HG03442 (cell line): ENCODE results near the gene GLCE.
"Not testable (repeated sequence)": the region's sequence is repeated elsewhere in the genome, so short reads cannot be mapped to it uniquely, and the experiment has no call there.

Experiments
- ATAC-seq: cut with Tn5 transposase; IDR thresholded peaks from one replicate; pipeline ENCODE4 v1.9.1; 2021; ENCODE audit warnings: mild to moderate bottlenecking, moderate library complexity; ENCODE audit not compliant: unreplicated experiment

GLCE gene

GRCh38 chr15:69158201-69158842 is 2.1 kb upstream of the GLCE start:
- ATAC-seq: no peak

- ATAC-seq: no peak
Measured at GRCh38 chr15:69158843-69159240, 1.6 kb upstream of the GLCE start.

- ATAC-seq: no peak
Measured at GRCh38 chr15:69159805-69160140, 662 bp upstream of the GLCE start.

- no peak for ATAC-seq
Measured at GRCh38 chr15:69161079-69161877, 843 bp downstream of the GLCE start.

- no peak for ATAC-seq
Measured at GRCh38 chr15:69161878-69162213, 1.4 kb downstream of the GLCE start.

GRCh38 chr15:69163141-69163669 is 2.8 kb downstream of the GLCE start:
- ATAC-seq: no peak

- no peak for ATAC-seq
Measured at GRCh38 chr15:69164807-69165636, 4.6 kb downstream of the GLCE start.

- ATAC-seq: no peak
Measured at GRCh38 chr15:69165637-69166025, 5.2 kb downstream of the GLCE start.

GRCh38 chr15:69167218-69167846 is 6.9 kb downstream of the GLCE start:
- no peak for ATAC-seq

GRCh38 chr15:69168361-69168760 is 7.9 kb downstream of the GLCE start:
- ATAC-seq: not testable (repeated sequence)

- ATAC-seq: not testable (repeated sequence)
Measured at GRCh38 chr15:69169540-69169939, 9.1 kb downstream of the GLCE start.

- ATAC-seq: no peak
Measured at GRCh38 chr15:69170597-69170996, 10.2 kb downstream of the GLCE start.

GRCh38 chr15:69172847-69173246 is 12.4 kb downstream of the GLCE start:
- ATAC-seq: no peak

GRCh38 chr15:69175536-69175935 is 15.1 kb downstream of the GLCE start:
- no peak for ATAC-seq

- no peak for ATAC-seq
Measured at GRCh38 chr15:69181424-69181823, 21.0 kb downstream of the GLCE start.

GRCh38 chr15:69185216-69185615 is 24.8 kb downstream of the GLCE start:
- no peak for ATAC-seq

GRCh38 chr15:69185706-69186105 is 25.3 kb downstream of the GLCE start:
- ATAC-seq: no peak

- no peak for ATAC-seq
Measured at GRCh38 chr15:69189157-69189556, 28.7 kb downstream of the GLCE start.

GRCh38 chr15:69190091-69190490 is 29.7 kb downstream of the GLCE start:
- ATAC-seq: no peak

- ATAC-seq: no peak
Measured at GRCh38 chr15:69190504-69190903, 30.1 kb downstream of the GLCE start.
